Measurements from ENCODE around the gene TCP11L2.

TCP11L2 gene

GRCh38 chr12:106297681-106298080 lies 4.9 kb upstream of the TCP11L2 start:
- no peak overlapping the region for H3K4me3 ChIP-seq (ENCODE audit: low read depth, low read length)
- no peak overlapping the region for H3K27ac ChIP-seq (ENCODE audit: extremely low read depth, low read depth, low read length)
- H3K4me1 ChIP-seq (ENCODE audit: control insufficient read depth, insufficient read depth, low read length), result peaks cover 2% of the 10 kb centered on the region; the same call in 1 of the 2 replicates
- ChIA-PET POLR2A (no interaction called here), CTCF (interaction anchor here (0.6 to 3.0 kb wide), 4 partner anchors 15 to 623 kb away, joined by 3 to 26 read pairs (median 3); no protein-coding TSS in a partner anchor)
- H3K9me3 ChIP-seq (ENCODE audit: control insufficient read depth, insufficient read depth, low read depth, low read length), result no peaks in the 10 kb centered on the region
- TF ChIP-seq ZNF792 (tag by site-specific recombination; IDR thresholded peaks at IDR 0.05) (no peak), RBAK (tag by site-specific recombination; IDR thresholded peaks at IDR 0.05) (no peak), ZNF518A (tag by site-specific recombination; conservative IDR thresholded peaks at IDR 0.05; ENCODE audit: low read depth) (no peak), ZNF426 (tag by site-specific recombination; IDR thresholded peaks at IDR 0.05) (no peak), ZNF664 (tag by site-specific recombination; IDR thresholded peaks at IDR 0.05) (no peak), ZFP37 (tag by site-specific recombination; IDR thresholded peaks at IDR 0.05) (no peak), ZNF529 (tag by site-specific recombination; IDR thresholded peaks at IDR 0.05; ENCODE audit: insufficient replicate concordance) (no peak), ZNF239 (tag by site-specific recombination; IDR thresholded peaks at IDR 0.05) (no peak), ZNF488 (tag by site-specific recombination; IDR thresholded peaks at IDR 0.05) (no peak), ZNF211 (tag by site-specific recombination; IDR thresholded peaks at IDR 0.05; ENCODE audit: low read depth) (no peak), ZBTB17 (tag by site-specific recombination; IDR thresholded peaks at IDR 0.05) (no peak), ZFP41 (tag by site-specific recombination; IDR thresholded peaks at IDR 0.05; ENCODE audit: borderline replicate concordance) (no peak), SP7 (tag by site-specific recombination; IDR thresholded peaks at IDR 0.05) (no peak), ZNF112 (tag by site-specific recombination; IDR thresholded peaks at IDR 0.05) (no peak), ZBTB21 (tag by site-specific recombination; IDR thresholded peaks at IDR 0.05) (no peak), ZNF626 (tag by site-specific recombination; IDR thresholded peaks at IDR 0.05) (no peak)
- no peaks in the 10 kb centered on the region for H3K36me3 ChIP-seq (ENCODE audit: control insufficient read depth in 2 of 2, insufficient read depth in 1 of 2, low read length in 2 of 2)

- POLR2A ChIA-PET, result no interaction called here
Observed at GRCh38 chr12:106299202-106299774, 3.2 kb upstream of the TCP11L2 start.

More at GRCh38 chr12:106299202-106299774, 3.2 kb upstream of the TCP11L2 start:
- Histone ChIP-seq H3K4me3 (ENCODE audit: low read depth, low read length) (no peak overlapping the region), H3K4me1 (ENCODE audit: control insufficient read depth, insufficient read depth, low read length) (peaks cover 2% of the 10 kb centered on the region; the same call in 1 of the 2 replicates), H3K27ac (ENCODE audit: extremely low read depth, low read depth, low read length) (no peak overlapping the region), H3K9me3 (ENCODE audit: control insufficient read depth, insufficient read depth, low read depth, low read length) (no peaks in the 10 kb centered on the region), H3K36me3 (ENCODE audit: control insufficient read depth in 2 of 2, insufficient read depth in 1 of 2, low read length in 2 of 2) (no peaks in the 10 kb centered on the region)
- CTCF ChIA-PET, result interaction anchor here (1.0 kb wide), 1 partner anchor 16 kb away, joined by 7 read pairs; no protein-coding TSS in a partner anchor
- no peak for TF ChIP-seq ZNF140 (tag by site-specific recombination; IDR thresholded peaks at IDR 0.05)
- TF ChIP-seq ZNF10 (tag by site-specific recombination; IDR thresholded peaks at IDR 0.05), result no peak
- no peak for TF ChIP-seq ZBTB20 (tag by site-specific recombination; IDR thresholded peaks at IDR 0.05)
- TF ChIP-seq ZNF354C (tag by site-specific recombination; IDR thresholded peaks at IDR 0.05; ENCODE audit: borderline replicate concordance, low read depth), result no peak
- no peak for TF ChIP-seq BCL11B (tag by site-specific recombination; IDR thresholded peaks at IDR 0.05; ENCODE audit: low read depth)
- TF ChIP-seq OVOL3 (tag by site-specific recombination; IDR thresholded peaks at IDR 0.05), result no peak
- no peak for TF ChIP-seq FEZF1 (tag by site-specific recombination; IDR thresholded peaks at IDR 0.05)
- TF ChIP-seq ZNF791 (tag by site-specific recombination; IDR thresholded peaks at IDR 0.05), result no peak
- TF ChIP-seq ZNF24 (tag by site-specific recombination; IDR thresholded peaks at IDR 0.05), result no peak
- TF ChIP-seq ZNF747 (tag by site-specific recombination; IDR thresholded peaks at IDR 0.05), result no peak
